Measurements from ENCODE around the gene CD58. TPM values are rescaled to one million over a fixed set of nuclear protein-coding genes. Genes with fewer than 3 reads are reported as not detected.

Gene CD58
- polyA plus RNA-seq, 1 of the 3 experiments (the other 2 are of a cell fraction), result 18.1 TPM

- Histone ChIP-seq H3K27me3 (ENCODE audit: insufficient read depth) (no peaks in the 10 kb centered on the region), H3K9ac (no peak overlapping the region), H3K36me3 (replicated peaks in 1 of 2; ENCODE audit: control insufficient read depth in 1 of 2, insufficient read depth in 2 of 2, low read length in 1 of 2) (peaks cover 0 to 3% of the 10 kb centered on the region in 2 experiments), H3K4me2 (peak overlapping the region; percentile 91), H3K27ac (ENCODE audit: low read depth in 2 of 2, low read length in 1 of 2) (no peak overlapping the region), H3K79me2 (ENCODE audit: insufficient read depth) (peaks cover 47% of the 10 kb centered on the region), H4K20me1 (ENCODE audit: insufficient read depth) (no peaks in the 10 kb centered on the region), H3F3A (replicated peaks; ENCODE audit: insufficient read depth) (peaks cover 8% of the 10 kb centered on the region), H3K4me1 (ENCODE audit: control insufficient read depth in 1 of 2, insufficient read depth in 2 of 2, low read depth in 1 of 2, low read length in 1 of 2) (peaks cover 4 to 19% of the 10 kb centered on the region in 2 experiments; a peak in 2 of 4 replicates), H3K4me3 (ENCODE audit: low read depth in 2 of 2, low read length in 1 of 2) (no peak overlapping the region), H3K9me3 (no peaks in the 10 kb centered on the region), H2AFZ (ENCODE audit: low read depth) (no peak overlapping the region), H3K9me2 (no peaks in the 10 kb centered on the region)
- ChIA-PET POLR2A (interaction anchor here (0.7 kb wide), 1 partner anchor 1110 kb away, joined by 5 read pairs; no protein-coding TSS in a partner anchor), CTCF (interaction anchor here (0.6 to 2.4 kb wide), 10 partner anchors 9 to 944 kb away, joined by 3 to 11 read pairs (median 4); partner anchors contain the start of gene IGSF3)
- WGBS (ENCODE audit: low lambda C conversion rate), result 94% methylated on average over 2 of the region's 2 CpGs
- no peak for DNase-seq
- no peak for TF ChIP-seq POLR2AphosphoS5 (IDR thresholded peaks at IDR 0.05; ENCODE audit: low read depth, low read length)
- TF ChIP-seq PBX3 (IDR thresholded peaks at IDR 0.05), result no peak
- TF ChIP-seq TCF12 (IDR thresholded peaks at IDR 0.05), result no peak
- TF ChIP-seq FOXJ3 (CRISPR knock-in tag; IDR thresholded peaks at IDR 0.05), result no peak
- TF ChIP-seq, protein P1, sequence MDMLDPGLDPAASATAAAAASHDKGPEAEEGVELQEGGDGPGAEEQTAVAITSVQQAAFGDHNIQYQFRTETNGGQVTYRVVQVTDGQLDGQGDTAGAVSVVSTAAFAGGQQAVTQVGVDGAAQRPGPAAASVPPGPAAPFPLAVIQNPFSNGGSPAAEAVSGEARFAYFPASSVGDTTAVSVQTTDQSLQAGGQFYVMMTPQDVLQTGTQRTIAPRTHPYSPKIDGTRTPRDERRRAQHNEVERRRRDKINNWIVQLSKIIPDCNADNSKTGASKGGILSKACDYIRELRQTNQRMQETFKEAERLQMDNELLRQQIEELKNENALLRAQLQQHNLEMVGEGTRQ (IDR thresholded peaks at IDR 0.05; ENCODE audit: borderline replicate concordance, low read depth, low read length), result no peak
- no peak for TF ChIP-seq RXRA (IDR thresholded peaks at IDR 0.05; ENCODE audit: borderline replicate concordance, low read depth)
- TF ChIP-seq RCOR1 (IDR thresholded peaks at IDR 0.05; ENCODE audit: low read length), result no peak
- TF ChIP-seq FOSL2 (IDR thresholded peaks at IDR 0.05; ENCODE audit: borderline replicate concordance, low read depth), result no peak
Measured at GRCh38 chr1:116568662-116569380, 2.0 kb downstream of the CD58 start.

DNA sequence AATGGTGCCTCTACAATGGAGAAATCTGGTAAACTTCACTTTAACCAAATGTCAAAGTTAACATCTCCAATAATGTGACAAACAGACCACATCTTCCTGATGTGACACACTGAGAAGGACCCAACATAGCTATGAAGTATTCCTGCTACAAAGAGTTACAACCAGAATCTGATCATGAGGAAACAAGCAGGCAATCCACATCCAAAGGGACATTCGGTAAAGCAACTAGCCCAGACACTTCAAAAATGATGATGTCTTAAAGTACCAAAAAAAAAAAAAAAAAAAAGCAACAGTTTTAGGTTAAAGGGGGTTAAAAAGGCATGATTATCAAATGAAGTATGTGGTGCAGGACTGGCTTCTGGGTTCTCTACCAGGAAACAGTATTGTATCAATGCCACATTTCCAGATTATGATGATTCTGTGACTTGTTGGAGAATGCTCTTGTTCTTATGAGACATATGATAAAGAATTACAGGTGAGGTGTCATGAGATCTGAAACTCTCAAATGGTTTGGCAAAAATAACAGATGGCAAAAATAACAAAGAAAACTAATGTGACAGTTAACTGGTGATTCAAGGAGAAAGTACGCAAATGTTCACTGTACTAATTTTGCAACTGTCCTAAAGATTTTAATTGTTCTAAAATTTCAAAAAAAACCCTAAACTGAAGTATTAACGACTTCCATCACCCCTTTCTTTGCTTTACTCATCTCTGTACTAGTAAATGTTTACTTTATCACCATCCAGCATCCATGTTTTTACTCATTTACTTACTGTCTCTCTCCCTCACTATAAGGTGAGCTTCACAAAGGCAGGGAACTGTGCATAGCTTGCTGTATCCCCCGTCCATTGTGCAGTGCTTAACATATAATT, 2.8 kb downstream of the CD58 start:
- CTCF ChIA-PET, result interaction anchor here (0.6 to 1.8 kb wide), 5 partner anchors 28 to 523 kb away, joined by 3 to 11 read pairs (median 4); no protein-coding TSS in a partner anchor
- TF ChIP-seq ELF1 (IDR thresholded peaks at IDR 0.05), result no peak
- no peak for TF ChIP-seq EZH2phosphoT487 (IDR thresholded peaks at IDR 0.05; ENCODE audit: borderline replicate concordance, low read depth)
- no peak for TF ChIP-seq POLR2AphosphoS5 (IDR thresholded peaks at IDR 0.05; ENCODE audit: low read depth, low read length)
- no peak for TF ChIP-seq JUND (IDR thresholded peaks at IDR 0.05)
- no peak for TF ChIP-seq GABPA (IDR thresholded peaks at IDR 0.05; ENCODE audit: low read depth)
- TF ChIP-seq RFX5 (IDR thresholded peaks at IDR 0.05; ENCODE audit: low read length), result no peak
- TF ChIP-seq FOXM1 (IDR thresholded peaks at IDR 0.05; ENCODE audit: low read depth), result no peak
- TF ChIP-seq RXRA (IDR thresholded peaks at IDR 0.05; ENCODE audit: borderline replicate concordance, low read depth), result no peak
- no peak for TF ChIP-seq SIN3A (IDR thresholded peaks at IDR 0.05; ENCODE audit: borderline replicate concordance, low read depth, low read length)
- H3K36me3 ChIP-seq (replicated peaks in 1 of 2; ENCODE audit: control insufficient read depth in 1 of 2, insufficient read depth in 2 of 2, low read length in 1 of 2), result peaks cover 0 to 3% of the 10 kb centered on the region in 2 experiments
- H3K9me2 ChIP-seq, result no peaks in the 10 kb centered on the region
- H4K20me1 ChIP-seq (ENCODE audit: insufficient read depth), result no peaks in the 10 kb centered on the region
- POLR2A ChIA-PET, result interaction anchor here (1.0 kb wide), 1 partner anchor 99 kb away, joined by 3 read pairs; the partner anchor contains the start of gene IGSF3
- no peak overlapping the region for H3K9ac ChIP-seq
- no peaks in the 10 kb centered on the region for H3K27me3 ChIP-seq (ENCODE audit: insufficient read depth)
- no peak overlapping the region for H2AFZ ChIP-seq (ENCODE audit: low read depth)
- H3F3A ChIP-seq (replicated peaks; ENCODE audit: insufficient read depth), result peaks cover 8% of the 10 kb centered on the region
- H3K4me2 ChIP-seq, result no peak overlapping the region
- no peak overlapping the region for H3K27ac ChIP-seq (ENCODE audit: low read depth in 2 of 2, low read length in 1 of 2)
- no peak overlapping the region for H3K4me3 ChIP-seq (ENCODE audit: low read depth in 2 of 2, low read length in 1 of 2)
- no peak for DNase-seq
- H3K79me2 ChIP-seq (ENCODE audit: insufficient read depth), result peaks cover 55% of the 10 kb centered on the region
- peaks cover 4 to 19% of the 10 kb centered on the region in 2 experiments; a peak in 1 of 4 replicates for H3K4me1 ChIP-seq (ENCODE audit: control insufficient read depth in 1 of 2, insufficient read depth in 2 of 2, low read depth in 1 of 2, low read length in 1 of 2)
- H3K9me3 ChIP-seq, result no peaks in the 10 kb centered on the region
- 91% methylated on average over 4 of the region's 4 CpGs for WGBS (ENCODE audit: low lambda C conversion rate)
